Cardiac muscle cell (in vitro differentiated cells and primary cell): ENCODE data around the gene C4orf50. TPM values are rescaled to one million over a fixed set of nuclear protein-coding genes. Genes with fewer than 3 reads are reported as not detected.

Experiments used
- DNase-seq, 2 donors: peaks; one replicate each; pipeline versions ENCODE4 v3.0.0 to v3.0.0-alpha.2; 2010 to 2017; ENCODE audit warnings: low read depth in 1 of 2, low spot score in 1 of 2
- H3K27ac ChIP-seq: fragments of 200-600 bp; sonication (generic); 2 replicates; pipeline ENCODE4 v1.5.1; 2016
- H3K27me3 ChIP-seq: fragments of 200-600 bp; sonication (generic); 2 replicates; pipeline ENCODE4 v1.6.0; 2016; ENCODE audit warnings: control low read depth
- H3K36me3 ChIP-seq: fragments of 200-600 bp; sonication (generic); 2 replicates; pipeline ENCODE4 v1.5.1; 2016; ENCODE audit warnings: control low read depth
- H3K4me1 ChIP-seq: fragments of 200-600 bp; sonication (generic); 2 replicates; pipeline ENCODE4 v1.8.1; 2017; ENCODE audit warnings: low read depth, mild to moderate bottlenecking, mixed run types
- H3K4me3 ChIP-seq: fragments of 200-600 bp; sonication (generic); 2 replicates; pipeline ENCODE4 v1.5.1; 2016; ENCODE audit warnings: mild to moderate bottlenecking
- H3K9me3 ChIP-seq: fragments of 200-600 bp; sonication (generic); 2 replicates; pipeline ENCODE4 v1.5.1; 2017; ENCODE audit warnings: low read depth, mild to moderate bottlenecking, control low read depth
- polyA plus RNA-seq: library from polyadenylated mRNA; unstranded; fragments of >200 nt; fragmentation: Nextera tagmentation; extraction: Ambion mirVana; gene quantifications from 2 replicates; pipeline ENCODE4 v1.2.1, GENCODE V29; 2016
- total RNA-seq: library from RNA; depleted of rRNA; stranded (reverse); fragments of >200 nt; gene quantifications from 2 replicates; pipeline ENCODE4 v1.2.3, GENCODE V29; 2016
- TF ChIP-seq, protein P1 (sequence below): IDR thresholded peaks from 2 replicates; pipeline ENCODE4 v1.5.1; 2012; ENCODE audit warnings: low read depth, mild to moderate bottlenecking, low read length

Gene C4orf50
- total and polyA plus RNA-seq, 2 experiments from 2014 or later, result 0.15 TPM; not detected in 1

DNA sequence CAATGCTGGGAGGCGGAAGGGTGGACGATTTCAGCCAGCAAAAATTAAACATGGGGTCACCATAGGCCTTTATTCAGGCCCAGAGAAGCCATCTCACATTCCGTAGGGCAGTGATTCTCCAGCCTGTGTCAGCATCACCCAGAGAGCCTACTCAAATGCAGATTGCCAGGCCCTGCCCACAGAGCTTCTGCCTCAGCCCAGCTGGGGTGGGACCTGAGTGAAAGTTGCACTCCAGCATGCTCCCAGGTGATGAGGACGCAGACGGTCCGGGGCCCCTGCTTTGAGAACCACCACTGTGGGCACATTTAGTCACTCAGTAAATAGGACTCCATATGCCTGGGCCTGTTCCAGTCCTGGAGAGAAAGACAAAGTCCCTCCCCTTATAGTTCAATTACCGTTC lies 12.4 kb upstream of the C4orf50 start:
- Histone ChIP-seq H3K36me3 (no peaks in the 10 kb centered on the region), H3K9me3 (no peaks in the 10 kb centered on the region), H3K4me1 (no peaks in the 10 kb centered on the region), H3K27me3 (no peaks in the 10 kb centered on the region), H3K27ac (no peak overlapping the region), H3K4me3 (no peak overlapping the region)
- TF ChIP-seq, protein P1, sequence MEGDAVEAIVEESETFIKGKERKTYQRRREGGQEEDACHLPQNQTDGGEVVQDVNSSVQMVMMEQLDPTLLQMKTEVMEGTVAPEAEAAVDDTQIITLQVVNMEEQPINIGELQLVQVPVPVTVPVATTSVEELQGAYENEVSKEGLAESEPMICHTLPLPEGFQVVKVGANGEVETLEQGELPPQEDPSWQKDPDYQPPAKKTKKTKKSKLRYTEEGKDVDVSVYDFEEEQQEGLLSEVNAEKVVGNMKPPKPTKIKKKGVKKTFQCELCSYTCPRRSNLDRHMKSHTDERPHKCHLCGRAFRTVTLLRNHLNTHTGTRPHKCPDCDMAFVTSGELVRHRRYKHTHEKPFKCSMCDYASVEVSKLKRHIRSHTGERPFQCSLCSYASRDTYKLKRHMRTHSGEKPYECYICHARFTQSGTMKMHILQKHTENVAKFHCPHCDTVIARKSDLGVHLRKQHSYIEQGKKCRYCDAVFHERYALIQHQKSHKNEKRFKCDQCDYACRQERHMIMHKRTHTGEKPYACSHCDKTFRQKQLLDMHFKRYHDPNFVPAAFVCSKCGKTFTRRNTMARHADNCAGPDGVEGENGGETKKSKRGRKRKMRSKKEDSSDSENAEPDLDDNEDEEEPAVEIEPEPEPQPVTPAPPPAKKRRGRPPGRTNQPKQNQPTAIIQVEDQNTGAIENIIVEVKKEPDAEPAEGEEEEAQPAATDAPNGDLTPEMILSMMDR, result no peak
- DNase-seq, result no peak

DNA sequence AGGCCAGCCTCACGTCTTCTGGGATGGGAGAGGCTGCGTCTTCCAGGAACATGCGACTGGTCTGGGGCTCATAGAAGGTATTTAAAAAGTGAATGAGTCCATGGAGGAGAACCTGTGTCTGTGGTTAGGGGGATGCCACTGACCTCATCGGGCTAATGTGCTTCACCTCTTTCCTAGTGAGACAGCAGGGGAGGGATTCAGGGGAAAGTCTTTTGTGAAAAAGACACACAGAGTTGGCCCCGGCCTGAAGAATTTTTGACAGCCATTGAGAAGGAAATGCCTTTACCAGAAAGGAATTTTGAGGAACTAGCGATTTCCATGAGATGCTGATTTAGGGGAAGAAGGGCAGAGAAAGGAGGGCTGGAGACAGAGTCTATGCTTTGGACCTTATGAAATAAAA lies 11.0 kb upstream of the C4orf50 start:
- no peaks in the 10 kb centered on the region for H3K4me1 ChIP-seq
- no peaks in the 10 kb centered on the region for H3K9me3 ChIP-seq
- DNase-seq, result no peak
- H3K36me3 ChIP-seq, result no peaks in the 10 kb centered on the region
- H3K4me3 ChIP-seq, result no peak overlapping the region
- no peak overlapping the region for H3K27ac ChIP-seq
- TF ChIP-seq, protein P1, result no peak
- no peaks in the 10 kb centered on the region for H3K27me3 ChIP-seq

DNA sequence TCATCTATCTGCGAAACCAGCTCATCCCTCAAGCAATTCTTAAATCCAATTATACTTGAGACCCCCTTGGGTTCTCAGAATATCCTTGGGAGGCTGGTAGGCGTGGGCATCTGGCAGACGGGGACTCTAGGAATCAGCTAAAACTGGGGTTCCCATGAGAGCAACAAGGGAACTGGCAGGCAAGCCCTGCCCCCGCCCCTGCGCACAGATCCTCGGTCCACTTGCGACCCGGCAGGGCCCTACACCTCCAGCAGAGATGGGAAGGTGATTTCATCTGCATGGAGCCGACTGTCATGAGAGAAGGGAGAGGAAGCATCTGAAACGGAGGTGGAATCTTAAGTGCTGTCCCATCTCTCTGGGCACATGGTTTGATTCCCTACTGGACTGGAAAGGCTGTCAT lies 9.9 kb upstream of the C4orf50 start:
- Histone ChIP-seq H3K9me3 (no peaks in the 10 kb centered on the region), H3K4me3 (no peak overlapping the region), H3K4me1 (no peaks in the 10 kb centered on the region), H3K36me3 (no peaks in the 10 kb centered on the region), H3K27ac (no peak overlapping the region), H3K27me3 (no peaks in the 10 kb centered on the region)
- no peak for DNase-seq
- TF ChIP-seq, protein P1, result no peak

DNA sequence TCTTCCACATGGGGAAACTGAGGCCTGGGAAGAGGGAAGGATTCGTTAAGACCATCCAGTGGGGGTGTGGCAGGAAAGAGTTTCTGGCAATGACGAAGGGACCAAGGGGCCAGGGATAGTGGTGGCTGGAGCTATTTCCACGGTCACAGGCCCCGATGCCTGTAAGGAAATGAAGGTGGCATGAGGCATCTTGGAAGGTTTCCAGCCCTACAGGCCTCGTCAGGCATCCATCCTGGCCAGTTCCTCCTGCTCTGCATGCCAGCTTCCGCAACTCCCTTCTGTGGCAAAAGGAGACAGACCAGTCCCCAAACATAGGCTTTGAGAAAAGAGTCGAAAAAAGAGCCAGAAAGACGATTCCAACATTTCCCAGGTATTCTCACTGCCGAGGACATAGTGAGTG lies 9.2 kb upstream of the C4orf50 start:
- Histone ChIP-seq H3K4me3 (no peak overlapping the region), H3K27ac (no peak overlapping the region), H3K9me3 (no peaks in the 10 kb centered on the region), H3K27me3 (no peaks in the 10 kb centered on the region), H3K36me3 (no peaks in the 10 kb centered on the region), H3K4me1 (no peaks in the 10 kb centered on the region)
- DNase-seq, result no peak
- TF ChIP-seq, protein P1, result no peak

DNA sequence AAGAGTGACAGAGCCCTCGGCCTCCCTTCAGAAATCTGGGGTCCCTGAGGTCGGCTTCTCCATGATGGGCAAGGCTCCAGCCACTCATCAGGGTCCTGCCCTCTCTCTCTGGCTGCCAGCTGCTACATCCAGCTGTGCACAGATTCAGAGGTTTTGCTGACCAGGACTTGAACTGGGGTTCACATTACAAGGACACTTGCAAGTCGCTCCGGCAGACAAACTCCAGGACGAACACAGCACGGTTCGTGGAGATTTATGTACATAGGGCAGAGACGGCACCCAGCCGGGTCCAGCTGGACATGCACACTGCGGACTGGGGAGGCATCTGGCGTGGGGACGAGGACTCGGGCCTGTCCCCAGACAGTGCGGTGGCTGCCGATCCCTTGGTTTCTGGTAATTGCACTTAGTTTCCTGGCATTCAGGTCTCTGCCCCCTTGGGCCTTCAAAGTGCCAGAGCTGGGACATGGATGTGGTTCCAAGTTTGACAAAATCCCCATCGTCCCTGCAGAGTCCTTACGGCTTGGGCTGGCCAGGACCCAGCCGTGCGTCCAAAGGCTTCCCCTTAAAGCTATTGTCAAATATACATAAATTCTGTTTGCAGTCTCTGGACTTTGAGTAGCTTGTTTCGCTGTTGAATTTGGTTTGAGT lies 6.2 kb upstream of the C4orf50 start:
- Histone ChIP-seq H3K27me3 (no peaks in the 10 kb centered on the region), H3K9me3 (no peaks in the 10 kb centered on the region), H3K36me3 (no peaks in the 10 kb centered on the region), H3K4me3 (no peak overlapping the region), H3K4me1 (no peaks in the 10 kb centered on the region), H3K27ac (no peak overlapping the region)
- TF ChIP-seq, protein P1, result no peak
- DNase-seq, result no peak
